GM12874 (cell line): ENCODE data around the gene KCNE3.

ENCODE experiments used
- TF ChIP-seq, protein P1 (sequence below): IDR thresholded peaks from 2 replicates; pipeline ENCODE4 v1.5.1; 2011; ENCODE audit warnings: low read depth, mild to moderate bottlenecking, control low read depth, low read length, moderate library complexity; ENCODE audit not compliant: insufficient read depth

Gene KCNE3

DNA sequence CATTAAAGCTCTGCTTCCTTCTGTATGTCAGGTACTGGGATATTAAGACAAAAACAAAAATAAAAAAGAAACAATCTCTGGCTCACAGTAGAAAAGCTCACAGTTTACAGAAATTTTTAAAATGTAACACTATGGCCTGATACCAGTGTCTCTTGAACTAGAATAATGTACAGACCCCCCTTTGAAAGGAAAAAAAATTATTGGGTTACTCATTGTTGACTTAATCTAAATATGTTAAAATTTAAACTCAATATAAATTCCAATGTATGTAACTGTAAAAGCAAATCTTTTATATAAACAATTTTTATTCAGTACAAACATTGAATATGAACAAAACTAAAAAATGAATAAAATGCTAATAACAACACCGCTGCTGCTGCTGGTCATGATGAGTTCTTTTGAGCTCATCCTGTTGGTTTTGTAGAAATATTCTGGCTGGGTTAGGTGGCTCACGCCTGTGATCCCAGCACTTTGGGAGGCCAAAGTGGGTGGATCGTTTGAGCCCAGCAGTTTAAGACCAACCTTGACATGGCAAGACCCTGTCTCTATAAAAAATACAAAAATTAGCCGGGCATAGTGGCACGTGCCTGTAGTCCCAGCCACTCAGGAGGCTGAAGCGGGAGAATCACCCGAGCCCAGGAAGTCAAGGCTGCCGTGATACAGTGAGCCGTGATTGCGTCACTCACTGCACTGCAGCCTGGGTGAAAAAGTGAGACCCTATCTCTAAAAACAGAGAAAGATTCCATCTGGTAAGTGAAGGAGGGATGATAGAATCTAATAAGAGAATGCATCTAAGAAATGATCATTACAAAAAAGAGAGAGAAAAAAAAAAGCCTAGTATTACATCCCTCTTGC is 11.8 kb upstream of the KCNE3 start:
- TF ChIP-seq, protein P1, sequence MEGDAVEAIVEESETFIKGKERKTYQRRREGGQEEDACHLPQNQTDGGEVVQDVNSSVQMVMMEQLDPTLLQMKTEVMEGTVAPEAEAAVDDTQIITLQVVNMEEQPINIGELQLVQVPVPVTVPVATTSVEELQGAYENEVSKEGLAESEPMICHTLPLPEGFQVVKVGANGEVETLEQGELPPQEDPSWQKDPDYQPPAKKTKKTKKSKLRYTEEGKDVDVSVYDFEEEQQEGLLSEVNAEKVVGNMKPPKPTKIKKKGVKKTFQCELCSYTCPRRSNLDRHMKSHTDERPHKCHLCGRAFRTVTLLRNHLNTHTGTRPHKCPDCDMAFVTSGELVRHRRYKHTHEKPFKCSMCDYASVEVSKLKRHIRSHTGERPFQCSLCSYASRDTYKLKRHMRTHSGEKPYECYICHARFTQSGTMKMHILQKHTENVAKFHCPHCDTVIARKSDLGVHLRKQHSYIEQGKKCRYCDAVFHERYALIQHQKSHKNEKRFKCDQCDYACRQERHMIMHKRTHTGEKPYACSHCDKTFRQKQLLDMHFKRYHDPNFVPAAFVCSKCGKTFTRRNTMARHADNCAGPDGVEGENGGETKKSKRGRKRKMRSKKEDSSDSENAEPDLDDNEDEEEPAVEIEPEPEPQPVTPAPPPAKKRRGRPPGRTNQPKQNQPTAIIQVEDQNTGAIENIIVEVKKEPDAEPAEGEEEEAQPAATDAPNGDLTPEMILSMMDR, result no peak

DNA sequence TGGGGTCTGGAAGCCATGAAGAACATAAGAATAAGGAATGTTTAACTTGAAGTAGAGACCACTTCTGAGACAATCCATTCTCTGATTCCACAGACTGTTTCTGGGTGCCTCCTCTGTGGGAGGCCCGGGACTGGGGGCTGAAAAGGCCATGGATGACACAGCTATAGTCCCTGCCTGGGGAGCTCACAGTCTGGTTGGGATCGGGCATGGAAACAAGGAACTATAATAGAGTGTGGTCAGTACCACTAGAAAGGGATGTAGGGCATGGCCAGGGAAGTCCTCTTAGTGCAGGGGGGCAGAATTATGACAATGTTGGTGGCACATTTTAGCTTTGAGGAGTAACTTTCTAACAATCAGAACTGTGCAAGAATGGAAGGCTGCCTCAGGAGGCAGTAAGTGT is 9.2 kb upstream of the KCNE3 start:
- TF ChIP-seq, protein P1, result no peak

DNA sequence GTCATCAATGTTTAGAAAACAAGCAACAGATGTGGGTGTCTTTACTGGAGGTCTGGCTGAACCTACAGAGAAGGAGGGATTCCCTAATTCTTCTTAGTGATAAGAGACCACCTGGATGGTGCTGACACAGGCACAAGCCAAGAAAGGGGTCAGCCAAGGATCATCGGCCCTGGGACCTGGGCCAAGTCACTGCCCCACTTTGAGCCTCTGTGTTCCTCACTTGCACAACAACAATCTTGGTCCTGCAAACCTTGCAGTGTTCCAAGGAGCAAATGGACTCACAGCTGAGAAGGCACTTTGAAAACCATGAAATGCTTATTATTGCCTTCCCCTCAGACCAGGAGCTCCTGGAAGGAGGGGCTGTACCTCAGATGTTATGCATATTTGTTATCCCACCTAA is 7.0 kb upstream of the KCNE3 start:
- TF ChIP-seq, protein P1, result no peak

DNA sequence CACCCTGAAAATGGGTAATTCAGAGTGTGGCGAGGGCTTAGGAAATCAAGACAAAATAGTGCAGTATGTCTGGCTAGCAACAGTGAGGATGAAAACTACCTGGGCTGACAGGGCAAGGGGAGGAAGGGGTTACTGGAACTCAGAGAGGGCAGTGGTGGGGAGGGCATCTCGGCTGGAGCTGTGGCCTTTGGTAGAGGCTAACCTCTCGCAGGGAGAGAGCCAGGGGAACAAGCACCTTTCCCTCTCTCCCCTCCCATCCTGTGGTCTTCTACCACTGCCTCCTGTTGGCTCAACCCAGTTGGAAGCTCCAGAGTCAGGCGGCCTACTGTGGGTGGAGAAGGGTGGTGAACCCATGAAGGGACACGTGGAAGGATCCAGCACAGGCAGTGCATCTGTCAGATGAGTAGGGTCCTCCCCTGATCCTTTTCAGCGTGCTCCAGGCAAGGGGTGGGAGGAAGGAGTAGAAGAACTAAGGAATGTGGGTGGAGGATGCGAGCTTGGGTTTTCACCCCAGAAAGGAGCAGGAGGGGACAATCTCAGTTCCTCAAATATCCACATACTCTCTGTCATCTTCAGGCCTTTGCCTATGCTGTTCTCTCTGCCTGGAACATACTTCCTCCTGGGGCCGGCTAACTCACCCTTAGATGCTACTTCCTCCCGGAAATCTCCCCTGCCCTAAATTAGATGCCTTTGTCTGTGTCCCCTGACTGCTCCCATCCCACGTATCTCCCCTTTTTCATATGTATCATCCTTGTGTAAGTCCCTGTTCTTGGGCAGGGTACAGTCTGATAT is 6.2 kb upstream of the KCNE3 start:
- TF ChIP-seq, protein P1, result no peak

DNA sequence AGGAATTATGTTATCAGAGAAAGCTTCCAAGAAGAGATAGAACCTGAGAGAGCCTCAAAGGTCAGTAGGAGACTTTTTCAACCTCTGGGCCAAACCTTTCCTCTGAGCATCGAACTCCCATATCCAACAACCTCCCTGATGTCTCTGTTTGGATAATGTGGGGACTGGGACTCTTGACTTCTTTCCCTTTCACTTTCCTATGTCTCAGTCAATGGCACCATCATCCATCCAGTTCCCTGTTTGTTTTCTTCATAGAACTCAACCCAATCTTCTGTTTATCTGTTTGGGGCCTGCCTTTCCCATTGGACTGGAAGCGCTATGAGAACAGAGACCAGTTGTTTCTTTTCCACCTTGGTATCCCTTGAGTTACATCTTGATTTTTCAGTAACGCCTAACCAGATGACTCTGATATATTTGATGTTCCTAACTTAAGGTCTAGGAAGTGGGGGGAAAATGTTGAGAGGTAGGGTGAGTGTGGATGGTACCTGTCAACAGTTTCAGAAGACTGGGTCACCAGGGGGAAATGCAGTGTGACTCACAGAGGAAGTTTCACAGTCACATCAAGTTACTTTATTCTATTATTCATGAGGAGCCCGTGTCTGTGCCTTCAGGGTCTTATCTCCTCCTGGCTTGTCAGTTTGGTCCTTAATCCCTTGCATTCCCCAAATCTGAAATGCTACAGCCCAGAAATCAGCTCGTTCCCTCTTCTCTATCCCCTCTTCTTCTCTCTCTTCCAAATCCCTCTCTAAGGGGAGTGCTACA is 4.5 kb upstream of the KCNE3 start:
- TF ChIP-seq, protein P1, result no peak

DNA sequence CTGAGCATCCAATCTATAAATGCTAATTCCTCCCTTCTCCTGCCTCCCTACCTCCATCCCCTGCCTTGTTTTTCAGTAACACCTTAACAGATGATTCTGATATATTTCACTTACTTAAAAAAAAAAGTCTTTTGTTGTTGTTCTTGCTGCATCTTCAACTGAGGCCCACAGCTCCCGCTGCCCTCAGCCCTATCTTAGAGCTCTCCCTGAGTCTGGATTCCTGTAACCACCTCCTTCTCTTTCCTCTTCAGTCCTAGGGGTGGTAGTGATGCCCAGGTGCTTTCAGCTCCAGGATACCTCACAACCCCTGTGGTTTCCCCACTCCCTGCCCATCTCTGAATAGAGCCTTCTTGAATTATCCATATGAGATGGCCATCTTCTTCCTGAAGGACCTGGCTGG is 3.7 kb upstream of the KCNE3 start:
- TF ChIP-seq, protein P1, result no peak

DNA sequence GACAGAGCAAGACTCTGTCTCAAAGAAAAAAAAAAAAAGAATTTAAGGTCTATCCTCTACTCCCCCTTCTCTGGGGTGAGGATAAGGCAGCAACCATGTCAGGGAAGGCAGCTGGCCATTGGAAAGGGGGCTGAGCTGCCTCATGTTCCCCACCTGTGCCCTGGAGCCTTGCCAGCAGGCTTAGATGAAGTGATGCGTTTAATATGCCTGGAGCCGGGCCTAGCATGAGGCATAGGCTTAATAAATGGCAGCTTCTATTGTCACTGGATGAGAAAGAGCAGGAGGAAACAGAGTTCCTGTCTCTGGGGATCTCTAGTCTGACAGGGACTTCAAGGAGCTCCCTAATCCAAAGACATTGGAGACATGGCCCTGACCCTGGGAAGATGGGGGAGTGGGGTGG is 3.2 kb upstream of the KCNE3 start:
- TF ChIP-seq, protein P1, result no peak
